Measurements from ENCODE around the gene CACNG5. TPM values are rescaled to one million over a fixed set of nuclear protein-coding genes. Genes with fewer than 3 reads are reported as not detected.

Gene CACNG5
- total RNA-seq, 1 donor from 2014 or later = not detected

- intact Hi-C loops (cut with micrococcal nuclease) = no loop called here
Measured at GRCh38 chr17:66904760-66905624, 70.1 kb downstream of the CACNG5 start.

- intact Hi-C loops (cut with micrococcal nuclease) = loop anchor here (1.0 kb wide), 2 partner anchors 191 to 706 kb away; no protein-coding TSS in a partner anchor
Measured at GRCh38 chr17:66906321-66907278, 71.7 kb downstream of the CACNG5 start.

- intact Hi-C loops (cut with micrococcal nuclease) = no loop called here
Measured at GRCh38 chr17:66909804-66910373, 75.0 kb downstream of the CACNG5 start.

GRCh38 chr17:66910651-66911285, 75.9 kb downstream of the CACNG5 start:
- intact Hi-C loops (cut with micrococcal nuclease) = no loop called here

GRCh38 chr17:66915204-66915611, 80.3 kb downstream of the CACNG5 start:
- intact Hi-C loops (cut with micrococcal nuclease) = no loop called here

- intact Hi-C loops (cut with micrococcal nuclease) = no loop called here
Measured at GRCh38 chr17:66915792-66916191, 80.9 kb downstream of the CACNG5 start.

- intact Hi-C loops (cut with micrococcal nuclease) = no loop called here
Measured at GRCh38 chr17:66916946-66917345, 82.0 kb downstream of the CACNG5 start.

- intact Hi-C loops (cut with micrococcal nuclease) = no loop called here
Measured at GRCh38 chr17:66918896-66919295, 84.0 kb downstream of the CACNG5 start.

- intact Hi-C loops (cut with micrococcal nuclease) = no loop called here
Measured at GRCh38 chr17:66920435-66920834, 85.5 kb downstream of the CACNG5 start.

GRCh38 chr17:66920950-66921349, 86.0 kb downstream of the CACNG5 start:
- intact Hi-C loops (cut with micrococcal nuclease) = no loop called here

- intact Hi-C loops (cut with micrococcal nuclease) = no loop called here
Measured at GRCh38 chr17:66923886-66924285, 89.0 kb downstream of the CACNG5 start.

- intact Hi-C loops (cut with micrococcal nuclease) = no loop called here
Measured at GRCh38 chr17:66925811-66926500, 91.0 kb downstream of the CACNG5 start.

GRCh38 chr17:66928949-66929348, 94.0 kb downstream of the CACNG5 start:
- intact Hi-C loops (cut with micrococcal nuclease) = no loop called here

GRCh38 chr17:66929591-66929990, 94.7 kb downstream of the CACNG5 start:
- intact Hi-C loops (cut with micrococcal nuclease) = no loop called here

- intact Hi-C loops (cut with micrococcal nuclease) = no loop called here
Measured at GRCh38 chr17:66930933-66931332, 96.0 kb downstream of the CACNG5 start.

- intact Hi-C loops (cut with micrococcal nuclease) = no loop called here
Measured at GRCh38 chr17:66932311-66932710, 97.4 kb downstream of the CACNG5 start.

- intact Hi-C loops (cut with micrococcal nuclease) = no loop called here
Measured at GRCh38 chr17:66934040-66934439, 99.1 kb downstream of the CACNG5 start.
